Endothelial cell of umbilical vein (primary cell): ENCODE data around the gene TEKT1.

ENCODE experiments used
- MAX ChIP-seq: IDR thresholded peaks from 2 replicates; pipeline ENCODE4 v1.6.1; 2011; ENCODE audit not compliant: insufficient read depth, insufficient read length
- POLR2A ChIP-seq: IDR thresholded peaks from 2 replicates; pipeline ENCODE4 v1.6.1; 2012; ENCODE audit warnings: low read depth, mild to moderate bottlenecking, control low read depth, low read length
- TF ChIP-seq, protein P1 (sequence below), 2 donors: IDR thresholded peaks; 1 replicate in 1 of 2; 2 replicates in 1 of 2; pipeline ENCODE4 v1.5.1; 2011; ENCODE audit warnings: low read length in 2 of 2, mild to moderate bottlenecking in 2 of 2, moderate library complexity in 2 of 2, control low read depth in 1 of 2, inconsistent platforms in 1 of 2, low read depth in 1 of 2; ENCODE audit not compliant: insufficient read depth in 1 of 2; ENCODE audit errors: extremely low read depth in 1 of 2

- TF ChIP-seq POLR2A (no peak), MAX (no peak)
- TF ChIP-seq, protein P1, sequence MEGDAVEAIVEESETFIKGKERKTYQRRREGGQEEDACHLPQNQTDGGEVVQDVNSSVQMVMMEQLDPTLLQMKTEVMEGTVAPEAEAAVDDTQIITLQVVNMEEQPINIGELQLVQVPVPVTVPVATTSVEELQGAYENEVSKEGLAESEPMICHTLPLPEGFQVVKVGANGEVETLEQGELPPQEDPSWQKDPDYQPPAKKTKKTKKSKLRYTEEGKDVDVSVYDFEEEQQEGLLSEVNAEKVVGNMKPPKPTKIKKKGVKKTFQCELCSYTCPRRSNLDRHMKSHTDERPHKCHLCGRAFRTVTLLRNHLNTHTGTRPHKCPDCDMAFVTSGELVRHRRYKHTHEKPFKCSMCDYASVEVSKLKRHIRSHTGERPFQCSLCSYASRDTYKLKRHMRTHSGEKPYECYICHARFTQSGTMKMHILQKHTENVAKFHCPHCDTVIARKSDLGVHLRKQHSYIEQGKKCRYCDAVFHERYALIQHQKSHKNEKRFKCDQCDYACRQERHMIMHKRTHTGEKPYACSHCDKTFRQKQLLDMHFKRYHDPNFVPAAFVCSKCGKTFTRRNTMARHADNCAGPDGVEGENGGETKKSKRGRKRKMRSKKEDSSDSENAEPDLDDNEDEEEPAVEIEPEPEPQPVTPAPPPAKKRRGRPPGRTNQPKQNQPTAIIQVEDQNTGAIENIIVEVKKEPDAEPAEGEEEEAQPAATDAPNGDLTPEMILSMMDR (IDR thresholded peaks at IDR 0.05; ENCODE audit: extremely low read depth in 1 of 2, insufficient read depth in 1 of 2, low read depth in 1 of 2, low read length in 2 of 2), result no peak
Observed at GRCh38 chr17:6779411-6779810, 52.1 kb downstream of the TEKT1 start.
